Subcutaneous abdominal adipose tissue (tissue), 5 donors: ENCODE data around the gene STEAP3.

Source experiments
- H3K27ac ChIP-seq: one replicate; pipeline ENCODE4 v1.7.0; 2013; ENCODE audit warnings: low read depth, mild to moderate bottlenecking, inconsistent platforms, low read length, moderate library complexity
- H3K27me3 ChIP-seq, 5 donors: one replicate each; pipeline ENCODE4 v1.7.0; 2013; ENCODE audit warnings: low read length in 5 of 5, inconsistent platforms in 1 of 5; ENCODE audit not compliant: control insufficient read depth in 5 of 5, insufficient read depth in 4 of 5
- H3K36me3 ChIP-seq, 5 donors: one replicate each; pipeline ENCODE4 v1.7.0; 2013; ENCODE audit warnings: low read length in 5 of 5; ENCODE audit not compliant: control insufficient read depth in 5 of 5, insufficient read depth in 5 of 5
- H3K4me1 ChIP-seq, 5 donors: one replicate each; pipeline ENCODE4 v1.7.0; 2013; ENCODE audit warnings: low read length in 5 of 5, mild to moderate bottlenecking in 3 of 5, moderate library complexity in 1 of 5; ENCODE audit not compliant: control insufficient read depth in 5 of 5, insufficient read depth in 5 of 5
- H3K4me3 ChIP-seq, 5 donors: one replicate each; pipeline ENCODE4 v1.7.0; 2013; ENCODE audit warnings: low read length in 5 of 5, low read depth in 1 of 5
- H3K9ac ChIP-seq, 5 donors: one replicate each; pipeline ENCODE4 v1.7.0; 2013; ENCODE audit warnings: low read length in 5 of 5, mild to moderate bottlenecking in 4 of 5, moderate library complexity in 3 of 5
- H3K9me3 ChIP-seq, 5 donors: one replicate each; pipeline ENCODE4 v1.7.0; 2013; ENCODE audit warnings: low read length in 5 of 5; ENCODE audit not compliant: control insufficient read depth in 5 of 5
- donor health status: healthy.
- donor health status: healthy.
- donor health status: healthy.
- donor health status: healthy.
- donor health status: healthy.

Gene STEAP3

DNA sequence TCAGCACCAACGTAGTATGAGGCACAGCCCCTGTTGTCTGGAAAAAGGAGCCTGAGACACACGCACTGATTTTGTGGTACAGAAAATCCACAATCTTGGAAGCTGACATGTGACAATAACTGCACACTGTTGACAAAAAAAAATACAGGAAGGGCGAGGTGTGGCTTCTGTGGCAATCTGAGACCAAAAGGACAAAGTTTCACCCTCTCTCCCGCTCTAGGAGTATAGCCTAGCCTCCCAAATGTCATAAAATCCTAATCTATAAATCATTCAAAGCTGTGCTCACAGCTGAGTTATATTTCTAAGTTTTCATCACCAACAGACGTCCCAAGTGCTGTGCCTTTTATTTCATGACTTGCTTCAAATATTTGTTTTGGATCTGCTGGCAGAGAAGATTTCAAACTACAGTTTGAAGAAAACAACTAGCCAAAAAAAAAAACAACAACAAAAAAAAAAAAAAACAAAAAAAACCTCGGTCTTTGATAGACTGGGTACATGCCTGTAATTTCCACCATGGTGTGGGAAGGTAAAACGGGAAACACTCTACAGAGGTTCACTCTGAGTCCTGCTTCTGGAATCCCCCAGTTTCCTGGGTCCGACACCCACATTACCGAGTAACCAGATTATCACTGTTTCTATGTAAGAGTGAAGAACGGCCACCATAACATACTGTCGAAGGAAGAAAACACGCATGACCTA is 82.0 kb downstream of the STEAP3 start:
- peak overlapping the region in 3 of 5 donors; percentile 35 to 53 (median 39) for H3K9ac ChIP-seq
- H3K27ac ChIP-seq: peak overlapping the region; percentile 73
- peaks cover 0 to 4% (median 0%) of the 10 kb centered on the region in 5 donors for H3K36me3 ChIP-seq
- H3K4me3 ChIP-seq: peak overlapping the region in 2 of 5 donors; percentile 17 to 44
- no peaks in the 10 kb centered on the region for H3K9me3 ChIP-seq
- no peaks in the 10 kb centered on the region for H3K27me3 ChIP-seq
- H3K4me1 ChIP-seq: peaks cover 0 to 17% (median 2%) of the 10 kb centered on the region in 5 donors

DNA sequence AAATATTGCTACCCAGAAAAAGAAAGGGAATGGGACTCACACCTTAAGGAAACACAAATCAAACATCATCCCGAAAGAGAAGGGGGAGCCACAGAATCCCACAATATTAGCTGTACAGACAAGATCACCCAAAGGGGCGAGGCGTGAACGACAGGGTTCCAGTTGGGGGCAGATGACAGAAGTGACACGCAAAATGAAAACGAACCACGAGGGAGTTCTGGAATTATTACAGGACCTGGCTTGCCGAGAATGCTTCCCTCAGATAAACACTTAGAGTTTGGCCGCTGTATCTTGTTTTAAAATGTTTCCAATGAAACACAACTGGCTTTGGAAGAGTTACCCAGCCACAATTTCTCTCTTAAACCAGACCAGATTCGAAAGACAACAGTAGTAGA is 82.6 kb downstream of the STEAP3 start:
- H3K9ac ChIP-seq: peak overlapping the region in 3 of 5 donors; percentile 35 to 53 (median 39)
- peak overlapping the region; percentile 73 for H3K27ac ChIP-seq
- H3K4me1 ChIP-seq: peaks cover 0 to 17% (median 2%) of the 10 kb centered on the region in 5 donors
- H3K27me3 ChIP-seq: no peaks in the 10 kb centered on the region
- H3K9me3 ChIP-seq: no peaks in the 10 kb centered on the region
- H3K4me3 ChIP-seq: peak overlapping the region in 2 of 5 donors; percentile 17 to 44
- peaks cover 0 to 7% (median 0%) of the 10 kb centered on the region in 5 donors for H3K36me3 ChIP-seq

DNA sequence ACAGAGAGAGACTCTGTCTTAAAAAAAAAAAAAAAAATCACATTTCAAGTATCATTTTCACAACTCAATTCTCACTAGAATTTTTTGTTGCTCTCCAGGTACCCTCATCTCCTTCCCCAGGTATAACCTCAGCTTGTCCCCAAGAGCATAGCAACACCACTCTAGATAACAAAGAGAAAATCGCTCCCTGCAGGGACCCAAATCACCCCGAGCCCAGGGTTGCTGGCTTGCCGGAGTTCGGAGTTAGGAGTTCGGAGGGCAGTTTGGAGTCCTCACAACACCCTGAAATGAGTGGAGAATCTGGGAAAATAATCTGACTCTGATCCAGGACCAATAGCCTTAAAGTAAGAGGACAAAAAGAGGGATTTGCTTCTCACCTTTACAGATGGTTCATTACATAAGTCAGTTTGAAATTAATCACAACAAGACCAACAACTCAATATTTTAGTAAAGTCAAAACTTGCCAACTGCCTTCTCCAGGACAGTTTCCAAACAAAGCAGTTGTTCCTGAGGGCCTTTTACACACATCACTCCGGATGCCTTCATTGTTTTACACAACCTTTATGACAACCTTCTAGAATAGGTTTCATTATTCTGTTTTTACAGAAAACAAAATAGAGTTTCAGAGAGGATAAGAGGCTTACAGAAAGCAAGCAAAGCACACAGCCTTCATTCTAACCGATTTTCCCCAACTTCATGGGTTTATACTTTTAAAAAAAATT is 83.9 kb downstream of the STEAP3 start:
- peak overlapping the region; percentile 73 for H3K27ac ChIP-seq
- no peaks in the 10 kb centered on the region for H3K9me3 ChIP-seq
- peaks cover 0 to 17% (median 2%) of the 10 kb centered on the region in 5 donors for H3K4me1 ChIP-seq
- no peaks in the 10 kb centered on the region for H3K27me3 ChIP-seq
- H3K4me3 ChIP-seq: peak overlapping the region in 1 of 5 donors; percentile 14
- H3K9ac ChIP-seq: peak overlapping the region in 2 of 5 donors; percentile 8 to 31
- peaks cover 0 to 14% (median 4%) of the 10 kb centered on the region in 5 donors for H3K36me3 ChIP-seq

DNA sequence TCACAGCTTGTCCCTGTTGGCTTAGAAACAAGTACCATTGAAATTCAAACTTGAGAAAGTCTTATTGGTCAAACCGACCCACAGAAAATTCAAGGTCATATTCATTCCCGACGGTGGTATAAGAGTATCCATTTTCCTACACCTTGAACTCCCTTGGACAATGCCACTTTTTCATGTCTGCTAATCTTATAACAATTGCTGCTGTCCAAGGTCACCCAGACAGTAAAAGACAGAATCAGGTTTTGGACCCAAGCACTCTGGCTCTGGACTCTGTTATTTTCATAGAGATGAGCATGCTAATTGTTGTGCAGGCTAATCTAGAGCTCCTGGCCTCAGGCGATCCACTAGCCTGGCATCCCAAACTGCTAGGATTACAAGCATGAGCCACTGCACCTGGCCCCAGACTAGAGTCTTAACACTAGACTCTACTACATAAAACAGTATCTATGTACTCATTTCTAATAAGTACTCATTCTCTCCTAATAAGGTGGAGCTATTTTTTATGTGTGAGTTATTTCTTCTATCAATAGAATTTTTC is 85.2 kb downstream of the STEAP3 start:
- Histone ChIP-seq H3K27ac (peak overlapping the region; percentile 73), H3K4me3 (no peak overlapping the region), H3K4me1 (peaks cover 0 to 17% (median 2%) of the 10 kb centered on the region in 5 donors), H3K9me3 (no peaks in the 10 kb centered on the region), H3K27me3 (no peaks in the 10 kb centered on the region), H3K36me3 (peaks cover 0 to 14% (median 4%) of the 10 kb centered on the region in 5 donors), H3K9ac (no peak overlapping the region)

DNA sequence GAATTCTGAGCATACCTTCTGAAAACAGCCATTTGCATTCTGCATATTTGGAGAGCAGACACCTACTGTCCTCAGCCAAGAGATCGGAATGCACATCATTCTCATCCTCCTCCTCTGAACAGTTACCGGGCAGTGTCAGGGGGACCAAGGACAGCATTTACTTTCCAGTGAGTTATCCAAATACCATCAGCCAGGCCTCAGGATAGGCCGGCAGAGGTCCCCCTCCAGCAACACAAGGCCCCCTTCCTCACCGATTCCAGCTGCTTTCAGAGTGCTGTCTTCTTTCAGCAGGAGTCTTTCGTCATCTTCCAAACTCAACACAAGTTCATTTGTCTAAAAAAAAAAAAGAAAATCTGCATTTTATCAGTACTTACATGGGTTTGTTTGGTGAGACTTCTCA is 87.7 kb downstream of the STEAP3 start:
- Histone ChIP-seq H3K36me3 (peaks cover 0 to 14% (median 4%) of the 10 kb centered on the region in 5 donors), H3K27ac (no peak overlapping the region), H3K4me1 (peaks cover 2 to 26% (median 17%) of the 10 kb centered on the region in 5 donors), H3K27me3 (no peaks in the 10 kb centered on the region), H3K4me3 (no peak overlapping the region), H3K9ac (no peak overlapping the region), H3K9me3 (no peaks in the 10 kb centered on the region)

DNA sequence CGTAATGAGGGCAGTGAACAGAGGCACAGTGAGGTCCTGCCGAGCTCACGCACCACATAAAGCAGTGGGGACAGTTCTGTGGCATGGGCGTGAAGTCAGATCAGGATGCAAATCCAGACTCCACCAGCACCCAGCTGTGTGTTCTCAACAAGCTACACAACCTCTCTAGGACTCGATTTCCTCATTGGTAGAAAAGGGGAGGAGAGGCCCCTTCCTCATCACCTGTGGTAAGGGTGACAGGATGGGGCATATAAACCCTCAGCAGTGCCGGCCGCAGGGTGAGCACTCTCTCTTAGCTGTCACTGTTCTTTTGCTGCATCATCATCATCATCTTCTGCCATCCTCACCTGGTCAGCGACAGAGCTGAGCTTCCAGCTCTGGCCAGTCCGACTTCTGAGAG is 88.2 kb downstream of the STEAP3 start:
- no peak overlapping the region for H3K27ac ChIP-seq
- H3K9ac ChIP-seq: no peak overlapping the region
- H3K4me3 ChIP-seq: no peak overlapping the region
- H3K36me3 ChIP-seq: peaks cover 0 to 14% (median 4%) of the 10 kb centered on the region in 5 donors
- H3K27me3 ChIP-seq: no peaks in the 10 kb centered on the region
- H3K9me3 ChIP-seq: no peaks in the 10 kb centered on the region
- peaks cover 1 to 23% (median 21%) of the 10 kb centered on the region in 5 donors for H3K4me1 ChIP-seq
